IPS-NIHi7 (cell line): ENCODE measurements around the gene LRMDA.

ENCODE experiments used
- DNase-seq: peaks from one replicate; pipeline ENCODE4 v3.0.0; 2012; ENCODE audit warnings: mixed read lengths; ENCODE audit errors: extremely low spot score

LRMDA gene

DNA sequence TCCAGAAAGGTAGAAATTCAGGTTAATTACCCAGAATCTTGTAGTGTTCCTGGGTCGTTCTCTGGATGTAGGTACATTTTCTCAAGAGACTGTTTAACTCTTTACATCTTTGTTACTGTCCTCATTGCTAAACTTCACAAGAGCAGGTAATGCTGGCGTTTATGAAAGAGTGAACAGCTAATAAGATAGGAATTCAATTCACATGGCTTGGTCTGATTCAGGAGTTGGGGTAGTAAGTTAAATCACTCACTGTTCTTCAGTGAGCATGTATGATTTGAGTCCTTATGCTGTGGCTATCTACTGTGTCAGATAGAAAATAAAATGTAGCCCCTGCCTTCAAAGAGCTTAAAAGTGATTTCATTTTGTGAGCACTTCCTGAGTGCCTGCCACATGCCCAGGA lies 480.0 kb downstream of the LRMDA start:
- DNase-seq = no peak

- no peak for DNase-seq
Observed at GRCh38 chr10:75916906-75917305, 485.5 kb downstream of the LRMDA start.

DNA sequence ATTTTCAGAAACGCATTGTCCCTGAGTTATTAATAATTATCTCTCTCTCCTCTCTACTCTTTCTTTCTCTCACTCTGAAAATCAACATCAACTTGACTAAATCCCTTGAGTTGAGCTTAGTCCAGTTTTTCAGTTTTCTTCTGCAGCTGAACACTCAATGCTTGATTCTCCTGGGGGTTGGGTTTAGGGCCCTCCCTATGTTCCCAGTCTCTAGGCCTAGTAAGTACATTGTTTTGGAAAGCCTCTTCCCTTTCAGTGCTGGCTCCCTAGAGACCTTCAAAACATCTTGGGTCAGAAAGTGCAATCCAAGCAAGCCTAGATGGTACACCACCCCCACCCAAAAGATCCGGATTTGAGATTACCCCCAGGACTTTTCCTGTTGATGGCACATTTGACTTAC lies 488.5 kb downstream of the LRMDA start:
- no peak for DNase-seq

GRCh38 chr10:75922435-75922834 lies 491.0 kb downstream of the LRMDA start:
- DNase-seq = no peak

DNA sequence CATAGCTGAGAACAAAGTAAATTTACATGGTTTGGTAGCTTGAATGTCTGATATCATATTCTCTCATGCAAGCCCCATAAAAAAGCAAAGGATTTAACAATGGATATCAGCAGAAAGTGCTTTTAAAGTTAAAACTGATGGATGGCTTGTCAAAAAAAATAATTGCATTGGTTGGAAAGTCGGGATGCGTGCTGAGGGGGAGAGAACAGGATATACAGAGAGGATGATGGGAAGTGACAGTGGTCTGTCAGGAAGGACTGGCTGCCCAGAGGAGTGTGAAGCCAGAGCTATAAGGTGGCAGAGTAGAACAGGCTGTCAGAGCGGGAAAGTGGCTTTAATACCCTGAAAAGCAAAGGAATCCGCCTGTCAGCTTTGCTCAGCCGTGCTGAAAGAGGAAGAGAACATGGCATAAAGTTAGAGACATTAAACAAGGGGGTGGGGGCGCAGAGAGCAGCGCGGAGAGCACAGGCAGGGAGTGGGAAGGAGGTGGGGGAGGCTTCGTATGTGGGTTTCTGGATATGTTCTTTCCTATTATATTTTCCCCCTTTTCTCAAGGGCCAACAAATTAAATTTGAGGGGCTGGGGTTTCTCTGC lies 493.0 kb downstream of the LRMDA start:
- DNase-seq = no peak

DNA sequence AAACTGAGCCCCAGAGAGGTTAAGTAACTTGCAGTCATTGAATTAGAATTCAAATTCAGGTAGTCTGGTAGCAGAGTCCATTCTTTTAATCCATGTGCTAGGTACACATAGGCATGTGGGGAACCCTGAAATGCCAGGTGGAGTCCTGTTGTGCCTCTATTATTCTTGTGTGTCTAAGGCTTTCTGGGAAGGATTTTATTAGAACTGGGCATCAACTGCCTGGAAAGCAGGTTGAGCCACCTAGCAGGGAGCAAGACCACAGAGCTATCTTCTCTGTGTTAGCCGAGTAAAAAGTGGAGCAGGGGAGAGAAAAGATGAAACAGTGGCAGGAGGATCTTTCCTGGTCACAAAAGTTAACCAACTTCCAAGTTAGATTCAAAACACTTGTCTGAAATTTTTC lies 494.6 kb downstream of the LRMDA start:
- DNase-seq = no peak

- peak; percentile 64 for DNase-seq
Observed at GRCh38 chr10:75926763-75927162, 495.3 kb downstream of the LRMDA start.

- no peak for DNase-seq
Observed at GRCh38 chr10:75928231-75928630, 496.8 kb downstream of the LRMDA start.

GRCh38 chr10:75929630-75930161 lies 498.3 kb downstream of the LRMDA start:
- no peak for DNase-seq

- no peak for DNase-seq
Observed at GRCh38 chr10:75932921-75933320, 501.5 kb downstream of the LRMDA start.

DNA sequence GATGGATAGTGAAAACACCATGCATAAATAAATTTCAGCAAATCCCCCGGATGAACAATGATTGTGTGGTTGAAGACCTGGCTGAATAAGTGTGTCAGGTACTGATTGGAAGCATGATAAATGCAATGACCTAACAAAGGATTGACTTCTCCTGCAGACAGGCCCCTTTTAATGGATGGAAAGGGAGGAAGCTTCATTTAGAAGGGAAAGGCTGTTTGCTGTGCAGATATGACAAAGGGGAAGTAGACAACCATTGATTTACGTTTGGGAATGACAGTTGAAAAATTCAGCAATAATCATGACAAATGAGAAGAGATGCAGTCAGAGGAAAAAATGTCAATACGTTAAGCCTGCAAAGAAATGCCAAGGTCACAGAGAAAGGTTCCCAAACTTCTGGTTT lies 503.8 kb downstream of the LRMDA start:
- DNase-seq = no peak

- DNase-seq = no peak
Observed at GRCh38 chr10:75935650-75936400, 504.4 kb downstream of the LRMDA start.

DNA sequence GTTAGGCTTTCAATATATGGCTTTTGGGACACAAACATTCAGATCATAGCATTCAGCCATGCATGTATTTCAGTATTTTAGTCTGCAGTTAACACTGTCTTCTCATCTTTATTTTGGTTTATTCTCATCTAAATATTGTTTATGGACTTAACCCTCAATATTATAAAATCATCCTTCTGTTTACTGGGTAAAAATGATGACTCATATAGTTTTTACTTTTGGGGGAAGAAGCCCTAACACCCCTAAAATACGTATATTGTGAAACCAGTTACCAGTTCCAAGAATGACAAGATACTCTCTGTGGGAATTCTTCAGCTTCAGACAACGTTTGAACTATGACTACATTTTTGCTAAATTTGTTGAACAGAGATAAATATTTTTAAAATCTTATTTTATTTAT lies 505.4 kb downstream of the LRMDA start:
- DNase-seq = no peak

GRCh38 chr10:75937823-75938222 lies 506.4 kb downstream of the LRMDA start:
- DNase-seq = no peak

- no peak for DNase-seq
Observed at GRCh38 chr10:75938380-75939122, 507.1 kb downstream of the LRMDA start.

DNA sequence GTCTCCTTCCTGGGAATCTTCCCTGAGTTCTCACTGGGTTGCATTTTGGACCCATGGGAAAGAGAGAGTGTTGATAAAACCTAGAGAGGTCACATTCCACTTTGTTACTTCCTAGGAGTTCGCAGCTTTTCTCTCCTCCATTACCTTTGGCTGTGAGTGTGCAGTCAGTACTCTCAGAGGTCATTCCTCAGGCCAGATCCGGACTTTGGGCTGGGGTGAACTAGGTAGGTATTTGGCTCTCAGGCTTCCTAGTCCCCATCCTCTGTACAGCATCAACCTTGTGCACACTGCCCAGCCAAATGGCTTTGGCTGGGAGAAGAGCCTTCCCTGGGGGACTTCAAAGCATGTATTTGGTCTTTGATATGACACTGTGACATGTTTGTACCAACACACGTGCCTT lies 508.1 kb downstream of the LRMDA start:
- DNase-seq = no peak

- DNase-seq = no peak
Observed at GRCh38 chr10:75940742-75941141, 509.3 kb downstream of the LRMDA start.

GRCh38 chr10:75941223-75941801 lies 509.9 kb downstream of the LRMDA start:
- DNase-seq = no peak

GRCh38 chr10:75944061-75944460 lies 512.6 kb downstream of the LRMDA start:
- no peak for DNase-seq

DNA sequence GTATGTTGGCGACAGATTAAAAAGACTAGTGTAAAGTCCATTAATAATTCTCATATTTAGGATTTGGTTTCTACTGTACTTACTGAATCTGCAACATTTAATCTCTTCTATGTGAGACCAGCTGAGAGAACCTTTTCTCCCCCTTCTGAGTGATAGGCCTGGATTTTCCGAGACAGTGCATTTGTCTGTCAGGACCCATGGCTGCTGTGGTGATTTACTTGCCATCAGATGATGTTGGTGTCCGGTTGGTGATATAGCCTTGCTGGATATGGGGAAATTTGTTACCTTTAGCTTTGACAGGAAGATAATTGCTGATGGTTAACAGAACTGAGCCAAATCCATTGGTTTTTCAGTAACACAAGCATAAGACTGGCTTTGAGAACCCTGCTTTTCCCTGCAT lies 517.2 kb downstream of the LRMDA start:
- DNase-seq = no peak

GRCh38 chr10:75950307-75950706 lies 518.9 kb downstream of the LRMDA start:
- DNase-seq = no peak

GRCh38 chr10:75950997-75951589 lies 519.7 kb downstream of the LRMDA start:
- DNase-seq = no peak
